GM12878 (cell line): ENCODE data around the gene ATF7. TPM values are rescaled to one million over a fixed set of nuclear protein-coding genes. Genes with fewer than 3 reads are reported as not detected.

Experiments used
- ATAC-seq: fragments of 200-7000 bp; cut with Tn5 transposase; 3 replicates; pipeline ENCODE4 v1.9.1; 2020; ENCODE audit warnings: mild to moderate bottlenecking, moderate library complexity
- BruUV-seq: library from RNA; stranded (reverse); fragments of 400-500 nt; replicated peaks from 2 replicates; lab custom pipeline; 2021; lab: Mats Ljungman, UMichigan
- CTCF ChIA-PET: fragments of 300-600 bp; sonication (Branson Sonifier 250); formaldehyde crosslinking; extraction: SDS; loops from one replicate; lab custom pipeline; 2021; ENCODE audit warnings: inconsistent platforms; lab: Yijun Ruan, JAX
- POLR2A ChIA-PET: fragments of 350-600 bp; formaldehyde crosslinking; extraction: SDS; loops from one replicate; lab custom pipeline; 2021; ENCODE audit warnings: inconsistent platforms; lab: Charles Lee
- RAD21 ChIA-PET: fragments of 300-600 bp; sonication (Branson Sonifier 250); formaldehyde crosslinking; loops from one replicate; lab custom pipeline; 2023; ENCODE audit warnings: antibody characterized with exemption; ENCODE audit not compliant: unreplicated experiment; lab: Charles Lee
- SMC1A ChIA-PET: fragments of 300-600 bp; sonication (Branson Sonifier 250); formaldehyde crosslinking; loops from one replicate; lab custom pipeline; 2023; ENCODE audit not compliant: unreplicated experiment, uncharacterized antibody; lab: Charles Lee
- DNase-seq: peaks from one replicate; pipeline ENCODE4 v3.0.0-alpha.2; 2011; ENCODE audit warnings: low read depth, low spot score
- FAIRE-seq: peaks from 3 replicates; lab custom pipeline; 2011; peaks lifted over from hg19 to GRCh38; lab: Jason Lieb, UNC
- H2AFZ ChIP-seq: 2 replicates; pipeline ENCODE4 v1.6.0; 2011; ENCODE audit warnings: low read depth, low read length, control low read depth; ENCODE audit not compliant: control insufficient read depth
- H3K27ac ChIP-seq: 2 replicates; pipeline ENCODE4 v1.5.1; 2011; ENCODE audit warnings: control low read depth; ENCODE audit not compliant: control insufficient read depth, insufficient read depth
- H3K27me3 ChIP-seq, 2 experiments: replicated peaks in 1 of 2; 2 replicates each; pipeline versions ENCODE4 v1.6.0 to v1.6.1; 2011; ENCODE audit warnings: low read length in 1 of 2; ENCODE audit not compliant: control insufficient read depth in 2 of 2, insufficient read depth in 2 of 2
- H3K36me3 ChIP-seq, 2 experiments: 2 replicates each; pipeline ENCODE4 v1.5.1; 2011; ENCODE audit warnings: low read length in 1 of 2; ENCODE audit not compliant: control insufficient read depth in 2 of 2, insufficient read depth in 2 of 2
- H3K4me1 ChIP-seq: 2 replicates; pipeline ENCODE4 v1.6.1; 2011; ENCODE audit warnings: mild to moderate bottlenecking, low read length, moderate library complexity, mixed read lengths; ENCODE audit not compliant: control insufficient read depth, insufficient read depth
- H3K4me2 ChIP-seq: 2 replicates; pipeline ENCODE4 v1.6.0; 2011; ENCODE audit warnings: control low read depth; ENCODE audit not compliant: control insufficient read depth, insufficient read depth
- H3K4me3 ChIP-seq: fragments of 200-600 bp; sonication (generic); 2 replicates; pipeline ENCODE4 v1.5.1; 2016
- H3K79me2 ChIP-seq: 2 replicates; pipeline ENCODE4 v1.6.0; 2011; ENCODE audit warnings: low read length; ENCODE audit not compliant: control insufficient read depth, insufficient read depth
- H3K9ac ChIP-seq: 2 replicates; pipeline ENCODE4 v1.8.0; 2011; ENCODE audit warnings: low read length, control low read depth, mixed read lengths; ENCODE audit not compliant: control insufficient read depth, insufficient read depth
- H3K9me3 ChIP-seq: replicated peaks from 3 replicates; pipeline ENCODE4 v1.5.1; 2011; ENCODE audit warnings: mild to moderate bottlenecking, low read length; ENCODE audit not compliant: control insufficient read depth, insufficient read depth
- H4K20me1 ChIP-seq: 2 replicates; pipeline ENCODE4 v1.6.0; 2011; ENCODE audit not compliant: control insufficient read depth, insufficient read depth
- CHD1 ChIP-seq: IDR thresholded peaks from 2 replicates; pipeline ENCODE4 v1.6.1; 2012; ENCODE audit warnings: low read depth, low read length, improper control_type of control experiment
- CHD4 ChIP-seq: fragments of 200-600 bp; sonication (generic); IDR thresholded peaks from 2 replicates; pipeline ENCODE4 v1.6.1; 2016; ENCODE audit warnings: mild to moderate bottlenecking
- CREB1 ChIP-seq: IDR thresholded peaks from 2 replicates; pipeline ENCODE4 v1.6.1; 2012; ENCODE audit warnings: low read depth, mild to moderate bottlenecking, inconsistent platforms
- ELK1 ChIP-seq: IDR thresholded peaks from 2 replicates; pipeline ENCODE4 v1.6.1; 2012; ENCODE audit warnings: low read depth, low read length, improper control_type of control experiment
- HCFC1 ChIP-seq: fragments of 150-350 bp; IDR thresholded peaks from 2 replicates; pipeline ENCODE4 v1.6.1; 2014; ENCODE audit warnings: low read length
- IKZF2 ChIP-seq, 2 experiments: fragments of 450-650 bp; IDR thresholded peaks; 2 replicates each; pipeline ENCODE4 v1.6.1; 2017; ENCODE audit warnings: mild to moderate bottlenecking in 2 of 2, moderate library complexity in 2 of 2
- KDM1A ChIP-seq: fragments of 200-600 bp; sonication (generic); IDR thresholded peaks from 2 replicates; pipeline ENCODE4 v1.6.1; 2016; ENCODE audit warnings: borderline replicate concordance
- KLF5 ChIP-seq: fragments of 450-650 bp; IDR thresholded peaks from 2 replicates; pipeline ENCODE4 v1.6.1; 2014; ENCODE audit warnings: mild to moderate bottlenecking; ENCODE audit not compliant: partially characterized antibody
- MXI1 ChIP-seq: fragments of 150-350 bp; IDR thresholded peaks from 2 replicates; pipeline ENCODE4 v1.6.1; 2011; ENCODE audit warnings: low read depth, mild to moderate bottlenecking, inconsistent platforms, low read length, improper control_type of control experiment
- PKNOX1 ChIP-seq: fragments of 450-650 bp; IDR thresholded peaks from 2 replicates; pipeline ENCODE4 v1.6.1; 2016; ENCODE audit warnings: mild to moderate bottlenecking
- PML ChIP-seq: IDR thresholded peaks from 2 replicates; pipeline ENCODE4 v1.6.1; 2012; ENCODE audit warnings: low read length, inconsistent platforms
- RELA ChIP-seq: fragments of 450-650 bp; IDR thresholded peaks from 2 replicates; pipeline ENCODE4 v1.8.0; 2014; ENCODE audit warnings: borderline replicate concordance; ENCODE audit not compliant: partially characterized antibody
- RELB ChIP-seq: fragments of 450-650 bp; IDR thresholded peaks from 2 replicates; pipeline ENCODE4 v1.6.1; 2017; ENCODE audit warnings: low read depth, mild to moderate bottlenecking, moderate library complexity
- SRF ChIP-seq, 2 experiments: IDR thresholded peaks; 2 replicates each; pipeline ENCODE4 v1.6.1; 2011; ENCODE audit warnings: low read depth in 2 of 2, low read length in 2 of 2, mild to moderate bottlenecking in 1 of 2, moderate library complexity in 1 of 2
- TBL1XR1 ChIP-seq: IDR thresholded peaks from 2 replicates; pipeline ENCODE4 v1.6.1; 2012; ENCODE audit warnings: low read depth, low read length, improper control_type of control experiment
- YBX1 ChIP-seq: fragments of 450-650 bp; IDR thresholded peaks from 2 replicates; pipeline ENCODE4 v1.6.1; 2016; ENCODE audit warnings: antibody characterized with exemption
- WGBS: methylation state at CpG from one replicate; pipeline ENCODE4 v1.1.6; 2016; ENCODE audit warnings: low lambda C conversion rate; ENCODE audit not compliant: insufficient replicate concordance, insufficient coverage; ENCODE audit errors: missing lambda C conversion rate; 5-methylcytosine and 5-hydroxymethylcytosine counted together
- in situ Hi-C: fragments of 300-500 bp; cut with MboI; formaldehyde crosslinking; loops from 9 replicates; pipeline ENCODE4 v1.14.3; 2018; ENCODE audit warnings: mixed read lengths
- intact Hi-C: fragments of 100-400 bp; cut with micrococcal nuclease; formaldehyde crosslinking; loops from one replicate; pipeline ENCODE4 v1.14.2; 2022; ENCODE audit not compliant: unreplicated experiment
- polyA plus RNA-seq, 11 experiments: library from polyadenylated mRNA; depleted of rRNA in 4 of 11; unstranded in 6 of 11; stranded (reverse) in 5 of 11; fragments of >200 nt; fragmentation: Nextera tagmentation in 4 of 11; fragmentation: Illumina TruSeq in 1 of 11; extraction: Ambion mirVana in 4 of 11; extraction: Trizol in 1 of 11; gene quantifications; 1 replicate in 1 of 11; 2 replicates in 10 of 11; pipeline versions ENCODE4 v1.2.1 to v1.2.3, GENCODE V29; 2011 to 2016; ENCODE audit warnings: inconsistent platforms in 2 of 11, missing spikeins in 2 of 11, low read depth in 1 of 11
- total RNA-seq, 4 experiments: library from RNA; depleted of rRNA in 3 of 4; stranded (reverse); fragments of >200 nt in 3 of 4; fragmentation: Illumina TruSeq in 1 of 4; extraction: Trizol in 1 of 4; gene quantifications; 2 replicates each; pipeline versions ENCODE4 v1.2.1 to v1.2.3, GENCODE V29; 2013 to 2021

The ATF7 gene
- total and polyA plus RNA-seq, 10 of the 15 experiments (the other 5 are each of a cell fraction or from before 2014, with no cell fraction given): 9.1 to 30.7 (median 21.8) TPM

GRCh38 chr12:53593707-53594106 is 32.5 kb downstream of the ATF7 start (continued):
- TF ChIP-seq RELB: no peak
- no peak for TF ChIP-seq YBX1
- no peak for TF ChIP-seq MXI1
- TF ChIP-seq, all 136 proteins: peak for 0

GRCh38 chr12:53593031-53593430 is 33.2 kb downstream of the ATF7 start:
- Histone ChIP-seq H3K27me3 (no peaks in the 10 kb centered on the region), H3K9me3 (no peaks in the 10 kb centered on the region), H3K36me3 (no peaks in the 10 kb centered on the region), H3K9ac (no peak overlapping the region)
- SMC1A ChIA-PET: interaction anchor here (1.1 to 2.4 kb wide), 2 partner anchors 13 to 50 kb away, joined by 3 to 12 read pairs; no protein-coding TSS in a partner anchor
- in situ Hi-C loops: no loop called here
- WGBS: 27% methylated on average over 1 of the region's 1 CpG
- TF ChIP-seq IKZF2 (IDR thresholded peaks at IDR 0.05) (no peak), SRF (IDR thresholded peaks at IDR 0.05; ENCODE audit: low read depth in 2 of 2, low read length in 2 of 2) (no peak), KLF5 (no peak), HCFC1 (no peak), CHD1 (no peak), PKNOX1 (no peak), CREB1 (no peak), CHD4 (no peak), PML (no peak), TBL1XR1 (no peak), KDM1A (no peak), ELK1 (no peak), RELA (no peak)
- TF ChIP-seq, all 136 proteins: peak for 0
- no peak overlapping the region for H2AFZ ChIP-seq
- H3K27ac ChIP-seq: no peak overlapping the region
- DNase-seq (no peak), FAIRE-seq (no peak), ATAC-seq (no peak)
- H4K20me1 ChIP-seq: no peaks in the 10 kb centered on the region
- POLR2A ChIA-PET: interaction anchor here (1.5 kb wide), 1 partner anchor 41 kb away, joined by 3 read pairs; no protein-coding TSS in a partner anchor
- peaks cover 3% of the 10 kb centered on the region for H3K4me1 ChIP-seq
- CTCF ChIA-PET: interaction anchor here (0.8 to 1.3 kb wide), 8 partner anchors 10 to 82 kb away, joined by 3 to 6 read pairs (median 3); partner anchors contain the start of gene ATP5MC2
- H3K79me2 ChIP-seq: no peaks in the 10 kb centered on the region; the same call in none of the 2 replicates
- no peak overlapping the region for H3K4me2 ChIP-seq
- no TSS peak for BruUV-seq
- RAD21 ChIA-PET: interaction anchor here (1.2 kb wide), 1 partner anchor 24 kb away, joined by 3 read pairs; no protein-coding TSS in a partner anchor
- intact Hi-C loops: no loop called here
- no peak overlapping the region for H3K4me3 ChIP-seq
